Activated CD4-positive, CD25-positive, alpha-beta regulatory T cell treated with anti-CD3 and anti-CD28 coated beads, Interleukin-2, amount 50 U/mL, for 24 hours (primary cell): Measurements from ENCODE around the gene DCN.

Experiments used
- ATAC-seq, 2 donors: fragments of 150-1000 bp; cut with Tn5 transposase; one replicate each; pipeline ENCODE4 v1.10.0; 2021; ENCODE audit warnings: mild to moderate bottlenecking in 1 of 2, moderate library complexity in 1 of 2

Gene DCN

DNA sequence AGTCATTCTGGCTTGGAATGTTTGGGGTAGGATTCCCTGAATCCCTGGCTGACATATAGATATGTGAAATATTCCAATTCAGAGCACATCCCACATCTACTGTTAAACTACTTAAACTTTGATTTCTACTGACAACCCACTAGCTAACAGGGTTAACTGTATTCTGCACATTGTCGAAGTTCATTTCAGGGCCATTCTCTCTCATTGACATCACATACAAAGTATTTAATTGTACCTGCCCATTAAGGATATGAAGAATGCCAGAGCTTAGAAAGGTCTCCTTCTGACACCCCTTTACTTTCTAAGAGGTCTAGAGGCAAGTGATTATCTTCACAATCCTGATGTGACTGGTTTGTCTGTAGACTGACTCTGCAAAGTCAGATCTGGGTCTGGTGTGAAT is 2.8 kb upstream of the DCN start:
- ATAC-seq: no peak

DNA sequence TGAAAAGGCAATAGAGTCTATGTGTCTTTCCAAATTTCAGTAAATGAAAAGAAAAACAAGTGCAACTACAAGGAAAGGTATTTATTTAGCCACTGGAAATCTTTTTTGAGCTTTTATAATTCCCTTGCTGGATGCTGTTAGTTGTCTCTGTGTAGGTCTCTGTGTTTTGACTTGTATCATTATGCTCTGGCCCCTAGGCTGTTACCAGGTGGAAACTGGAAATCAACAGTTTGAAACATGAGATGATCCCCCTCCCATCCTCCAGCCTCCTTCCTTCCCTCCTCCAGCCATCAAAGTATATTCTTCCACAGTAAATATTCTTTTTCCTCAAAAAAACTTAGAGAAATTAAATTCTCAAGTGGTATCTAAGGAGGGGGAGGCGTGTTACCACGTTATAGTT is 934 bp upstream of the DCN start:
- ATAC-seq: no peak

DNA sequence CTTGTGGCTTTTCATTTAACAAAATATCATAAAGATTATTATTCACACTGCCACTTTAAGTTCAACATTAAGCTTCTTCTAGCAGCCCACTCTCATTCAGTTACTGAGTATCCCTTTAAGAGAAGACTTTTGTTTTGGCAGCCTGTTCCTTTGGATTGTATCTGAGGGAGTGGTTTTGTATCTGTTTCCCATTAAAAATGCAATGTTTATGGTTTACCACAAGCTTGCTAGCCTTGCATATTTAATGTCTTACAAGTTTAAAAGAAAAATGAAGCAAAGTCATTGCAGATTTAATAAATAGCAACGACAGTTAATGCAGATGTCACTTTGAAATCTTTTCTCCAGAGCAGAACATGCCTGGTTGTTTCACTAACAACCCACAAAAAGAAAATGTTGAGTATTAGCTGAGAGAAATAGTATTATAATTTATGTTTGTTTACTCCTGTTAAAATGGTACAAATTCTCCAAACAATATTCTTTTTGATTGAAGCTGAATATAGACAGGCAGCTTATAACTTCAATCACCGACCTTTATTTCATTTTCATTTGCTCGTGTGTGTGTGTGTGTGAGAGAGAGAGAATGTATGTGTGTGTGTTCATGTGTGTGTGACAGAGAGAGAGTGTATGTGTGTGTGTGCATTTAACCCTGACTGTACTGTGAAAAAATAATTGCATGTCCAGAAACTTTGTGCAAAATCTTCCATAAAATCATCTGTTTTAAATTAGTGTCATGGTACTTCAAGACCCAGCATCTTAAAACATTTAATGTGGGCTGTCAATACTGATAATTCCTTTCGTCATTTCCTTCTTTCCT is 1.8 kb downstream of the DCN start:
- no peak for ATAC-seq

DNA sequence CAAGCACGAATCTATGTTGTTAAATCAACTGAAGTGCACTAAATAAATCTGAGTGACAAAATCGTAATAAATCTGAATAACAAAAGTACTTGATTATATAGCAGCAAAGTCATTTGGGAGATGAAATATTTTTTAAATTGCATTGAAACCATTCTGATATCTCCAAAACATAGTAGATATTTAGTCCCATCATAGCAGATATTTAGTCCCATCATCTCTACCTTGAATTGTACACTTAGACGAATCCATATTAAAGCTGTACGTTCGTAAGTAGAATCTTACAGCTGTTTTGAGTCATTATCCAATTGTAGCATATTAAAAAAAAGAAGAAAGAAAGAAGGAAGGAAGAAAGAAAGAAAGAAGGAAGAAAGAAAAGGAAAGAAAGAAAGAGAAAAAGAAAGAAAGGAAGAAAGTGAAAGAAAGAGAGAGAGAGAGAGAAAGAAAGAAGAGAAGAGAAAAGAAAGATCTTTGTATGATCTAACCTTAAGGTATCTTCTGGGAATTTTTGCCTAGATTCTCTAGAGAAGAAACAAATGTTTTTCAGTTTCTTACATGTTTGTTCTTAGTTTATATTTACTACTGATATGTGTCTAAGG is 2.6 kb downstream of the DCN start:
- no peak for ATAC-seq

DNA sequence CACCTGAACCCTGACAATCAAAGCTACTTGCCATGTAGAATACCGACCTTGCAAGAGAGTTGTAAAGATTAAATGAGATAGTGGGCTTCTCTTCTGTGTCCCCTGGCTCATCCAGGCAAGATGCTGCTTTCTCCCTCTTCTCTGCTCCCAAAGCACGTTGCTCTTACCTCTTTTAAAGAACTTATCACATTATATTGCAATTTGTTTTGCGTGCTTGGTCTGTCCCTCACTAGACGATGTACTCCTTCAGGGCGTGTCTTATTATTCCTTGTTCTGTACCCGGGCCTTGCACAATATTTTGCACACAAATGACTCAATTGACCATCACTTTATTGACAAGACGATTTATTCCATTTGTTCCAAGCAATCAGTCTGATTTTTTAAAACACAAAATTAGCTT is 3.3 kb downstream of the DCN start:
- ATAC-seq: no peak

DNA sequence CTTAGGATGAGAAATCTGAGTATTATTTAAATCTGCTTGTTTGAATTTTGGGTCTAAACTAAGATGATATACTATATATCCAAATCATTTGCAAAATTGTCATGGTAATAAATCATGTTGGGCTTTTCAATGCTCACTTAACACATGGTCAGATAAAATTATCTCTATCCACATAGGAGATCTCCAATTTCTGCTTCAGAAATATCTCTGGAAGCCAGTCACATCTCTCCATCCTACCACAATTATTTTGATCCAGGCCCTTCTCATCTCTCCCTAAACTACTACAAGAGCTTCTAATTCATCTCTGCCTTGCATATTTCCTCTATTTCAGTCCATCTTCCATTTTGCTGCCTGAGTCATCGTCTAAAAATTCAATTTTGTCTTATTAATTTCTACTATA is 3.8 kb downstream of the DCN start:
- ATAC-seq: no peak

DNA sequence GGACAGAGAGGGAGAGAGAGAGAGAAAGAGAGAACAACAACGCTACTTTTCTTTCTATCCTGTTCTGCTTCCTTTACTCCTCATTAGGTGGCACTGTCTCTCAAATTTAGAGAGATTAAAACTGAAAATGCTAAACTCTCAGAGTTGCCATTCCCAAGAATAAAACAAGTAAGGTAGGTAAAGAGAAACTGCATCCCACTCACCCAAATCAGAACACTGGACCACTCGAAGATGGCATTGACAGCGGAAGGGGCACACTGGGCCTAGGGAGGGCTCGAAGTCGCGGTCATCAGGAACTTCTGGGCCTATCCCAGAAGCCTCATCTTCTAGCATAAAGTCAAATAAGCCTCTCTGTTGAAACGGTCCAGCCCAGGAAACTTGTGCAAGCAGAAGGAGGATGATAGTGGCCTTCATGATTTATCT is 4.5 kb downstream of the DCN start:
- no peak for ATAC-seq

DNA sequence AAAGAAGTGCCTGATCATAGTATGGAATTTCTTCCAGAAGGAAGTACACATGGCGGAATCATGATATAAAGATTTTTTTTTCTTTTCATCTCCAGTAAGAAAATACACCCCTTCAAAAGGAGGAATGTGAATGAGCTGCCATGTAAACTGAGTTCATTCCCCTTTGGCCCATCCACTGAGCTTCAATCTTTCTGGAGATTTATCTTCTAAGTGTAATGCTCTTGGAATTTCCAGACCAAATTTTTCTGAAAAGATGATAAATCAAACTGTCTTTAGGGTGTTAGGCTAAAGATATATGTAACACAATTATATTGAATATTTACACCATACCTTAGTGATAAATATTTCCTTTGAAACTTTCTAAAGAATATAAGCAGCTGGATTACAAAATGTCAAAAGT is 5.2 kb downstream of the DCN start:
- ATAC-seq: no peak

DNA sequence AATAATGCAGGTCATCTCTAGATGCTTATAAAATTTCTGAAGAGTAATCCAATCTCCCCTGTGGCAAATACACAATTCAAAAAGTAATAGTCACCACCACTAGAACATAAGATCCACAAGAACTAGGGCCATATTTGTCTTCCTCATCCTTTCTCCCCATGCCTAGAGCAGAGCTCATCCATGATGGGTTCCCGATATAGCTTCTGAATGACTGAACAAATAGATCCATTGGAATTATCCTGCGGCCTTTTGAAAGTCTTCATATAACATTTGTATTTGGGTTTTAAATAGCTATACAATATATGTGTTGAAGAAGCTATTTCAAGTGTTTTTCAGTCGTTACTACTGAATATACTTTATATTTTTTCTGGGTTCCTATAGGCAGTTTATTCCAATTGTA is 5.7 kb downstream of the DCN start:
- no peak for ATAC-seq

DNA sequence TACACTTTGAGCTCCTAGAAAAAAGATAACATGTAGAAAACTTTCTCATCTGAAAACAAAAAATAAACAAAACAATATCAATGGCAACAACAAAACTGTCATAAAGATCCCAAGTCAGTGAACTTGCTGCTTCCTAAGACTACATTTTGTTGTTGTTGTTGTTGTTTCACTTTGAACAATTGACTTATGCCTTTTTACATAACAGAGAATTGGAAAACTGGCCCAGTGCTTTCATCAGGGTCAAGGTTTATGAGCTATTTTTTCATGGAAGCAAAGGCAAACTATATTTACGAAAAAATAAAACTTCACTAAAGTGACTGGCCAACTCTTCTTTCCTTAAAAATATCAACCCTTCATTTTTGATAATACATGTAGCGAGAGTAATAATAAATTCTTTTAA is 6.3 kb downstream of the DCN start:
- no peak for ATAC-seq

DNA sequence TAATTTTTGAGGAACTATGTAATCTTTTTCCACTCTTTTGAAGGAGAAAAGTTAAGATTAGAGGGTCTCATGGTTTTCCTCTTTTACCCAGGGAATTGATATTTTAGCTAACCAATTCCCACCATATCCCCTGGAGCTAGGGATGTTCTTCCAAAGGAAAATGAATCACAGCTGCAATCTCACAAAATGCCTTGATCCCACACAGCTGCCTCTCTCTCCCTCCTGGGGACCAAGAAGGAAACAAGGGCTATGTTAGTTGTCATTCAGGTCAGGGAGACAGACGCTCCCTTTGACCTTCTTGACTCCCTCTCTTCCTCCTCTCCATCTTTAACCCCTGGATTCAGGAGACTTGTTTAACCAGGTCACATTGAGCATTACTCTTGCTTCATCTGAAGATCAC is 9.5 kb downstream of the DCN start:
- ATAC-seq: no peak

DNA sequence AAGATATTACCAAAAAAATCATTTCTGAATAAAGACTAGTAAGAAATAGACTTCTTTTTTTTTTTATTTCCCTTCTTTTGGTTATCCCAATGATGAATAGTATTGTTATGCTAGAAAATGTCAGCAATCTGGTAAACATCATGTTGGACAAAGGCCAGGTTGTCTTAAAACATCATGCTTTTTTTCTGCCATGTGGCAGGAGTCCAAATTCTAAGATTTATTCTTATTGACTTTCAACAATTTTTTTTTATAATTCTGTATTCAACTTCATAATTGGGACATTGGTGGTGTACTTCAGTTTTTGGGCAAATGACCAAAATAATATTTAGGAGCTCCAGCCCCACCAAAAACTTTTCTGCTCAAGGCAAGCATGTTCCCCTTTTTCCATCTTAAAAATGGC is 10.5 kb downstream of the DCN start:
- ATAC-seq: no peak

DNA sequence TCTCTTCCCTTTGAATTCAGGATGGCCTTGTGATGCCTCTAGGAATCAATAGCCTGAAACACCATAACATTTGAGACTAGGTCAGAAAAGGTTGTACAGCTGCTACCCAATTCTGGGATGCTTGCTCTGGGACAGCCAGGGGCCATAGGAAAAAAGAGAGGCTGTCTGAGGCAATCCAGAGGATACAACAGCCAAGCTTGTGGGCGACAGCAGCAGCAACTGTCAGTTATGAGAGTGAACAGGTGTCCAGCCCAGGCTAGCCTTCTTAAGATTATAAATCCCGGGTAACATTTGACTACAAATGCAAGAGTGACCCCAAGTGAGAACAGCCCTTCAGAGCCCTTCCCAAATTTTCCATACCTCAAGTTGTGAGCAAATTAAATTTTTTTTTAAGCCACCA is 11.1 kb downstream of the DCN start:
- no peak for ATAC-seq

DNA sequence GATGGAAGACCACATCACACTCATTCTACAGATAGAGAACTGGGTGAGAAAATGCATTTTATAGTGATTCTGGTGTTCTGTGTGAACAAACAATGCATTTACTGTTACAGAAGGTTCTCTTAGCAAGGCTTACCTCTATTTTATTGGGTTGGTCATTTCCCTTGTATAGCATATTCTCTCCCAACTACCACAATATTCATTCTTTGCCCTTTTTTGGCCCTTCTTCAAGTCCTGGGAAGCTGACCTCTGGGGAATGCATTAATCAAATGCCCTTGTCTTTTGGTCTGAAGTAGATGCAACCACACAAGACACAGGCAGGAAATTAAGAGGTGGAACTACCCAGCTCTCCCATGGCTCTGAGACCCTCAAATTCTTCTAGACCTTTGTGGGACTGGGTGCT is 19.5 kb downstream of the DCN start:
- no peak for ATAC-seq

DNA sequence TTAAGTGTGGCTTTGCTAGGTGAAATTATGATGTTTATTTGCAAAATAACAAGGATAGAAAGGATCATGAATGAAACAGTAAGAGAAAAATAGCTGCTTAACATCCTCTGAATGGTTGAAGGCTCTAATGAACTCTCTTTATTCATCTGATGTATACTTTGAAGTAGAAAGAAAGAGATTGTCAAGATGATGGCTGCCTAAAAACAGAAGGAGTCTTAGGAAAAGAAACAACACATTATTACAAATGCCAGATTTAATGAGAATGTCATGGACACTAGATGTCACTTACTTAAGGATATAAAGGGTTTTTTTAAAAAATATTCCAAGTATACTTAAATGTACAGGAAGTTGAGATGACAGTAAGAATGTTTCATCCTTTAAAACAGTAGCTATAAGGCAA is 21.6 kb downstream of the DCN start:
- no peak for ATAC-seq

DNA sequence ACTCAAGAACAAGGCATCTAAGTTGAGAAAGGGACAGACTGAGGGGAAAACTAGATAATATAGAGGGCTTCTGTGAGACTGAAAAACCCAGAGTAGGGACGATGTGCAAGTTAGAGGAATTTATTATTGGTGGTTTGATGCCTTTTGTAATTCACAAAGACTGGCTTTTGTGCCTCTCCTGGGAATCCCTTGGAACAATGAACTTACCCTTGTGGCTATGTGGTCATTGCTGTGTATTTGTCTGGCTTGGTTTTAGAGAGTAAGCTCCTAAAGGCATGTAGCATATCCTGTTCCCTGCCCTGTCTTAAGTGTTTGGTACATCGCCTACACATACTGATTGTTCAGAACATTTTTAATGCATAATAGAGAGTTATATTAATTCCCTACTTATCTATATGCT is 26.6 kb downstream of the DCN start:
- ATAC-seq: no peak

DNA sequence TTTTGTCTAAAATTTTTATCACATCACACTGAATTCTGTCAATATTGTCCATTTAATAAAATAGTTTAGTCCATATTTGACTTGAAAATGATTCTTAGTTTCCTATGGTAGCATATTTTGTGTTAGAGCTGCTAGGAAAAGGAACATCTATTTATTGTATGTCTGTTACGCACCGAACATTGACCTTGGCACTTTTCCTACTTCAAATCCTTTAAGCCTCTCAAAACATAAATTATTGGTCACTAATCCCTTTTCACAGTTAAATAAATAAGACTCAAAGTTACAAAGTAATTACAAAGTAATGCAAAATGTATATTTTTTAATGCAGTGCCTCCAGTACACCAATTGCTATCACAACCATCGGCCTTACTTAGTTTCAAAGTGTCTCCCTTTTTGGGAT is 28.5 kb downstream of the DCN start:
- no peak for ATAC-seq

DNA sequence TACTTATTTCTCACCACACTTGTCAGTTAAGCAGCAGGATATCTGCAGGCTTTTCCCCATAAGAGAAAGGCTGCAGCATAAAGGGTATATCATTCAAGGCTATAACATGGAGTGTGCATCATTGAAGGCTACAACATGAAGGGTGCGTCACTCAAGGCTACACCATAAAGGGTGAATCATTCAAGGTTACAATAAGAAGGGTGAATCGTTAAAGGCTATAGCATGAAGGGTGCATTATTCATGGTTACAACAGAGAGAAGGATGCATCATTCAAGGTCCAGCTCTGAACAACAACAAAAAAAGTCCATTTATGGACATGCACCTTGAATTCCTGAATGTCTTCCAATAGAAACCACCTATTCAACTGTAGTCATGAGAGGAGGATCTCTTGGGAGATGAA is 38.6 kb downstream of the DCN start:
- ATAC-seq: no peak

DNA sequence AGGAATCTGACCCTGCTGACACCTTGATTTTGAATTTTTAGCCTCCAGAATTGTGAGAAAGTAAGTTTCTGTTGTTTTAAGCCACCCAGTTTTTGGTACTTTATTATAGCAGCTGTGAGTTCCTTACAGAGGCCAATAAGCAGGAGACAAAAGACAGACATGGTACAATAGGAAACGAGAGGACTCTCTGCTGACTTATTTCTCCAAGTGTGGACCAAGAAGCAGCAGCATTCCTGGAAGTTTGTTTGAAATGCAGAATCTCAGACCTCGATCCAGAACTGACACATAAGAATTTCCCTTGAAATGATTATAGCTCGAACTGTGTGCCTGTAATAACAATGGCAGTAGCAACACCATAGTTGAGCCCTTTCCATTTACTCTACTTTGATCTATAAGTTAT is 39.4 kb downstream of the DCN start:
- ATAC-seq: no peak

DNA sequence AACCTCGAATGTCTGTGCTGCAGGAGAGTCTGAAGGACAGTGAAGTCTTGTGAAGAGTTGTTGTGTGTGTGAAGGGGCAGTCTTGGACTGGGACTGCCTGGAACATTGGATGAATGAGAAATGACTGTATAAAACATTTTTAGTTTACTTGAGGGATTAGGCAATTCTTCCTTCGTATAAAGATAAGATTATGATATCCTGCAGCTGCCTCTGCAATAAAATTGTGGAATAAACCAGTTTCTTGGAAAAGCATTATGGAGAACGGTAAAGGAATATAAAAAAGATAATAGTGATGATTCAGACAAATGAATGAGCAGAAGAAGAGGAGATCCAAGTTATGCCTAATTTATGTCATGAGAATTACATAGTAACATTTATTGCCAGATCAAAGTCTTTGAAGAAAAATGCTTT is 40.4 kb downstream of the DCN start:
- ATAC-seq: no peak

DNA sequence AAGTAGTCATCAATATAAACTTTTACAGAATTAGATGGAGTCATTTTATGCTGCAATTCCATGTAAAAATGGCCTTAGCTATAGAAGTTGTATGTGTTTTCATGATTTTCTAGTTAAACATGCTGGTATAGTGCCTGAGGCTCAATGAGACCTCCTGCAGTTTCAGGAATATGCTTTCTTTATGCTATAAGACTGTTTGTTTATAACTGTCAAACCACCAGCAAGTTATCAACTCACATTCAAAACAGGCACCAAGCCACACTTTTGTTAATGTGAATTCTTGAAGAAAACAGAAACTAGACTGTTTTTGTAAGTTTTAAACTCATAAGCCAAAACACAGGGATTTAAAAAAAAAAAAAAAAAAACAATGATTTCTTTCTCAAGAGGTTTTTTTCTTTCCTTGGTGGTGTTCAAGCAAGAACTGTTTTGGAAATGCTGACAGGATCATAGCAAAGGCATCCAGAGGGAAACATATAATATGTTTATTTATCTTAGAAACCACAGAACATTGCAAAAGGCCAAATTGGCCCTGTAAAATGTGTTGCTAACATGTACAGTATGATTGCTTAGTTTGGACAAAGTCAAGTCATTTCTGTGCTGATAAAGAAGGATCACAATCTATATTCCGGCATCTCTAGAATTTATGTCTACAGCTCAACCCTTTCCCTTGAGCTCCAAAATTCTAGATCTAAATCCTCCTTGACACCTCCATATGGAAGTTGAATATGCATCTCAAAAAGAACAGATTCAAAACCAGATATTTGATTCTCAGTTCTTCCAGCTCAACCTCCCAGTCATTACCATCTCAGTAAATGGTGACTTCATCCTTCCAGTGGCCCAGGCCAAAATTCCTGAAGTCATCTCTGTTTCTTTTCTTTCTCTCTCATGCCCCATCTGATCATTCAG is 42.3 kb downstream of the DCN start:
- no peak for ATAC-seq

DNA sequence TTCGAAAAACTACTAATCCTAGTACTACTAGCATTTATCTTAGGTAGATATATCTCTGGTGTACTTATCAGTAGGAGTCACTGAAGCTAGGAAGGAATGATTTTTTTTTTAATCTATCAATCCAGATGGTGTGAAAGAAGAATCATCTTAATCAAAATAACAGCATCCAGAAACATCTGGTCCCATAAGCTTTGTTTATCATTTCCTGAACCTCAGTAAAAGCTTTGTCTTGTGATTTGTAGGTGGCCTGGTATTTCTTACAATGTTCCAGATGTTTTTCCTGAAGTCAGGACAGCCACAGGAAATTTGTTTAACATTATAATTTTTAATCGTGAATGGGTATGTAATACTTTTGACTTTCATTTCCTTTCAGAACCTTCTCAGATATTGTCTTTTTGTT is 43.3 kb downstream of the DCN start:
- ATAC-seq: no peak

DNA sequence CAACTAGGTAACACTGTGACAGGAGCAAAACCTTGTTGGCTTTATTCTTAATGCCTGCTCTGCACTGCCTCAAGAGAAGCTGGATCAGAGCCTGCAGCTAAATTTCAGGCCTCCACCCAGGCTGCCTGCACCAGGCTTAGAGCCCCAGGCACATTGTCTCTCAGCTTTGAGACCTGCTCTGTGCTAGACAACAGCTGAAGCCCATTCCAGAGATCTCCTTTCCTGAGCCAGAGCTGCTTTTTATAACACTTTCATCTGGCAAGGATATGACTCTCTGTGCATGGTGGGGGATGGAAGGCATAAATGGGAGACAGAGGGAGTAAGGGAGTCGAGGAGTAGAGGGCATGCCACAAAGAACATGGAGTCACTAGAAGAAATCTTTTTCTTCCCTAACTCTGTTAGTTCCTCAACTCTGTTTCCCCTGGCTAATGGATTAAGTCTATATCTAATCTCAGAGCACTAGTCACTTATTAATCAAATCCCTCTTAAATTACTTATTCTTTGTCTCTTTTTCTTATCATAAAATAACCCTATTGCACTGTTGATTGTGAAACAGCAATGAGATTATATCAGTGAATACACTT is 44.2 kb downstream of the DCN start:
- ATAC-seq: no peak

DNA sequence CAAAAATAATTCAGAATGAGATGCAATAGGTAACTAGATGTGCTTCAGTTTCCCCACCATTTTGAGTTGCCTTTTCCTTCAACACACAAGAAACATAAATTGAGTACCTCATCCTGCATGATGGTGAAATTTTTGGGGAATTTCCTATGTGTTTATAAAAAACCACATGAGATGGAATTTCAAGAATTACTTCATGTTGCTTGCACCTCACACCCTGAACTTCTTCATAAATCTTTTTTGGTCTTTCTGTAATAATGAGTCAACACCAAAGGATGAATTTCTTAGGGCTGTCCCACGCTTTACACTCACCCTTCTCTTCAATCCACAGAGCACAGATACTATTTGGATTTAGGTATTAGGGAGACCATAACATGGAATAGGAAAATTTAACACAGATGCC is 48.7 kb downstream of the DCN start:
- no peak for ATAC-seq
